ENCODE results near the gene ADAMTS12.
A peak's percentile ranks its signal among the peaks of the same experiment; 100 is the strongest.
"Not testable (repeated sequence)": the region's sequence is repeated elsewhere in the genome, so short reads cannot be mapped to it uniquely, and the experiment has no call there.

ADAMTS12 gene

GRCh38 chr5:33592245-33592644 is 299.5 kb downstream of the ADAMTS12 start:
- no peak for DNase-seq (ENCODE audit: low read depth in 2 of 2)

- peak in 1 of 2 donors; percentile 6 for DNase-seq (ENCODE audit: low read depth in 2 of 2)
Measured at GRCh38 chr5:33588654-33589372, 303.0 kb downstream of the ADAMTS12 start.

GRCh38 chr5:33583332-33583731 is 308.5 kb downstream of the ADAMTS12 start:
- no peak for DNase-seq (ENCODE audit: low read depth in 2 of 2)

- no peak for DNase-seq (ENCODE audit: low read depth in 2 of 2)
Measured at GRCh38 chr5:33582417-33582816, 309.4 kb downstream of the ADAMTS12 start.

- DNase-seq (ENCODE audit: low read depth in 2 of 2) = no peak
Measured at GRCh38 chr5:33579789-33580188, 312.0 kb downstream of the ADAMTS12 start.

- DNase-seq (ENCODE audit: low read depth in 2 of 2) = no peak
Measured at GRCh38 chr5:33579152-33579551, 312.6 kb downstream of the ADAMTS12 start.

GRCh38 chr5:33576726-33577590 is 314.8 kb downstream of the ADAMTS12 start:
- no peak for DNase-seq (ENCODE audit: low read depth in 2 of 2)

- no peak for DNase-seq (ENCODE audit: low read depth in 2 of 2)
Measured at GRCh38 chr5:33565324-33565723, 326.5 kb downstream of the ADAMTS12 start.

- DNase-seq (ENCODE audit: low read depth in 2 of 2) = no peak
Measured at GRCh38 chr5:33563983-33564908, 327.5 kb downstream of the ADAMTS12 start.

- DNase-seq (ENCODE audit: low read depth in 2 of 2) = no peak
Measured at GRCh38 chr5:33563530-33563929, 328.3 kb downstream of the ADAMTS12 start.

- no peak for DNase-seq (ENCODE audit: low read depth in 2 of 2)
Measured at GRCh38 chr5:33558489-33558888, 333.3 kb downstream of the ADAMTS12 start.

GRCh38 chr5:33557605-33558004 is 334.2 kb downstream of the ADAMTS12 start:
- no peak for DNase-seq (ENCODE audit: low read depth in 2 of 2)

GRCh38 chr5:33556330-33557328 is 335.2 kb downstream of the ADAMTS12 start:
- no peak for DNase-seq (ENCODE audit: low read depth in 2 of 2)

- no peak for DNase-seq (ENCODE audit: low read depth in 2 of 2)
Measured at GRCh38 chr5:33549982-33550567, 341.7 kb downstream of the ADAMTS12 start.

- not testable (repeated sequence) for DNase-seq (ENCODE audit: low read depth in 2 of 2)
Measured at GRCh38 chr5:33539790-33540189, 352.0 kb downstream of the ADAMTS12 start.

GRCh38 chr5:33539212-33539611 is 352.6 kb downstream of the ADAMTS12 start:
- no peak for DNase-seq (ENCODE audit: low read depth in 2 of 2)

GRCh38 chr5:33538201-33538600 is 353.6 kb downstream of the ADAMTS12 start:
- DNase-seq (ENCODE audit: low read depth in 2 of 2) = no peak

- DNase-seq (ENCODE audit: low read depth in 2 of 2) = no peak
Measured at GRCh38 chr5:33537240-33537639, 354.6 kb downstream of the ADAMTS12 start.

- no peak for DNase-seq (ENCODE audit: low read depth in 2 of 2)
Measured at GRCh38 chr5:33536802-33537201, 355.0 kb downstream of the ADAMTS12 start.

GRCh38 chr5:33531824-33532223 is 360.0 kb downstream of the ADAMTS12 start:
- DNase-seq (ENCODE audit: low read depth in 2 of 2) = no peak

- DNase-seq (ENCODE audit: low read depth in 2 of 2) = no peak
Measured at GRCh38 chr5:33531037-33531298, 360.8 kb downstream of the ADAMTS12 start.
